Activated CD4-positive, alpha-beta T cell treated with anti-CD3 and anti-CD28 coated beads, Interleukin-2, amount 50 U/mL, for 24 hours (primary cell): ENCODE results near the gene TBC1D22A.

Experiments
- DNase-seq, 2 donors: peaks; one replicate each; pipeline ENCODE4 v3.0.0-alpha.2; 2020; ENCODE audit warnings: low read depth in 1 of 2, low spot score in 1 of 2

The TBC1D22A gene

DNA sequence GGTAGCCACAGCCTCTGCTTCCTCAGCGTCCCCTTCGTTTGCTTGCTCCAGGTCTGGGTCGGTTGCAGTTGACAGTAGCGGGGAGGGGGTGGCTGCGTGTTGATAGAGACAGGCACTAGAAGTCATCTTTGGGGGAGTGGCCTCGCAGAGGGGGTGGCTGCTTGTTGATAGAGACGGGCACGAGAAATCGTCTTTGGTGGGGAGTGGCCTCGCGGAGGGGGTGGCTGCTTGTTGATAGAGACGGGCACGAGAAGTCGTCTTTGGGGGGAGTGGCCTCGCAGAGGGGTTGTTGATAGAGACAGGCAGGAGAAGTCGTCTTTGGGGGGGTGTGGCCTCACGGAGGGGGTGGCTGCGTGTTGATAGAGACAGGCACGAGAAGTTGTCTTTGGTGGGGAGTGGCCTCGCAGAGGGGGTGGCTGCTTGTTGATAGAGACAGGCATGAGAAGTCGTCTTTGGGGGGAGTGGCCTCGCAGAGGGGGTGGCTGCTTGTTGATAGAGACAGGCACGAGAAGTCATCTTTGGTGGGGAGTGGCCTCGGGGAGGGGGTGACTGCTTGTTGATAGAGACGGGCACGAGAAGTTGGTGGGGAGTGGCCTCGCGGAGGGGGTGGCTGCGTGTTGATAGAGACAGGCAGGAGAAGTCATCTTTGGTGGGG is 328.3 kb downstream of the TBC1D22A start:
- DNase-seq: no peak

DNA sequence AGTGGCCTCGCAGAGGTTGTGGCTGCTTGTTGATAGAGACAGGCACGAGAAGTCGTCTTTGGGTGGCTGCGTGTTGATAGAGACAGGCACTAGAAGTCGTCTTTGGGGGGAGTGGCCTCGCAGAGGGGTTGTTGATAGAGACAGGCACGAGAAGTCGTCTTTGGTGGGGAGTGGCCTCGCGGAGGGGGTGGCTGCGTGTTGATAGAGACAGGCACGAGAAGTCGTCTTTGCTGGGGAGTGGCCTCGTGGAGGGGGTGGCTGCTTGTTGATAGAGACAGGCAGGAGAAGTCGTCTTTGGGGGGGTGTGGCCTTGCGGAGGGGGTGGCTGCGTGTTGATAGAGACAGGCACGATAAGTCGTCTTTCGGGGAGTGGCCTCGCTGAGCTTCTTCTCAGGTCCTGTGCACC is 328.8 kb downstream of the TBC1D22A start:
- DNase-seq: no peak

DNA sequence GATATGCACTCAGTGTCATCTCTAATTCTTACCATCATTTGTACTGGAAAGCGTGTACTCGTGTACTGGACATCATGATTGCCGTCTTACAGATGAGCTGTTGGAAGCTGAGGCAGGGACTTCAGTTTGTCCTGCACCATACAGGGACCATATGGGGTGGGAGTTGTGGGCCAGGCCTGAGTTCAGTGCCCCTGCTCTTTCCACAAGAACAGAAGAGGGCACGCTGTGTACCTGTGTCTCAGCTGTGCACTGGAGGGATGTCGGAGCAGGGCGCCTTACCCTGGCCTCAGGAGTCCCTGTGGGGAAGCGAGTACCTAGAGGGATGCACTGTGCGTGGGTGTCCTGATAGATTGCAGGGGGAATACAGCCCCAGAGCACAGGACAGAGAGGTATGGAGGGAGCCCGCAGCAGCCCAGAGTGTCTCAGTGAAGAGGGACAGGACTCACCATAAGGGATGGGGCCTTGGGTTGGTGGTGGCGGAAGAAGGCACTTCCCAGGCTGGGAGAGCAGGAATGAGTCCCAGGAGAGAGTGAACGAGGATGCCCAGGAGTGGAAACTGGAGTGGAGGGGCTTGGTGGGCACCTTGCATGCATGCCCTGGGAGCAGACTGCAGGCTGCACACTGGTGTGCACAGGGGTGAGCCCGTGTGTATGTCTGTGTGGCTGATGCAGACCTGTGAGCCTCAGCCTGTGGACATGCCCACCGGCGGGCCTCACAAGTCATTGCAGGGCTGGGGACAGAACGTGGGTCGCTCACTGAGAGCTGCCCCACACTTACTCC is 329.7 kb downstream of the TBC1D22A start:
- no peak for DNase-seq

DNA sequence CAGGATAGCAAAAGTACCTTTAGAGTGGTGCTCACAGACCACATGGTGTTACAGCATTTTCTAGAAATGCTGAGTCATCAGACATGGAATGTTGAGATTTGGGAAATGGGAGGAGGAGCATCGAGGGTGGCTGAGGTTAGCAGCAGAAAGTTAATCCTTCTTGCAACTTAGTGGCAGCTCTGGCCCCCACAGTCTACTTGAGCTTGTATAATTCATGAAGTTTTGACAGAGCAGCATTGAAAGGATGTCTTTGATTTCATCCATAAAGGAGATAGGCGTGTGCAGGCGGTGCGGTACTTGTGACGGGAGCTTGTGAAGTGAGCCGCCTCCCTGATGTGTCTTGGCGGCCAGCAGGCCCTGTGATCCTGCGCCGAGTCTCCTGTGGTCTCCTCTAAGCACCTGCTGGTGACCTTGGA is 330.5 kb downstream of the TBC1D22A start:
- no peak for DNase-seq

DNA sequence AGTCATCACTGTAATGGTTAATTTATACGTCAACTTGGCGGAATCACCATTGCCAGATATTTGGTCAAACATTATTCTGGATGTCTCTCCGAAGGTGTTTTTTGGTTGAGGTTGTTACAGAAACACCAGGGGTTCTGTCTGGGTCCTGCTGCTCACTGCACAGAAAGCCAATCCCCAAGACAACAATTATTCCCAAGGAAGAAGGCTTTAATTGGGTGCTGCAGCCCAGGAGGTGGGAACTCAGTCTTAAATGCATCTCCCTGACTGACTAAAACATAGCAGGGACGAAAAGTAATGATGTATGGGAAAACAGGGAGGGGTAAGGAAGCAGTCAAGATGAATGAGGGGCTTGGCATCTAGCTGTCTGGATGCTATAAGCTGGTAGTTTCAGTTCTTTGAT is 331.3 kb downstream of the TBC1D22A start:
- no peak for DNase-seq

DNA sequence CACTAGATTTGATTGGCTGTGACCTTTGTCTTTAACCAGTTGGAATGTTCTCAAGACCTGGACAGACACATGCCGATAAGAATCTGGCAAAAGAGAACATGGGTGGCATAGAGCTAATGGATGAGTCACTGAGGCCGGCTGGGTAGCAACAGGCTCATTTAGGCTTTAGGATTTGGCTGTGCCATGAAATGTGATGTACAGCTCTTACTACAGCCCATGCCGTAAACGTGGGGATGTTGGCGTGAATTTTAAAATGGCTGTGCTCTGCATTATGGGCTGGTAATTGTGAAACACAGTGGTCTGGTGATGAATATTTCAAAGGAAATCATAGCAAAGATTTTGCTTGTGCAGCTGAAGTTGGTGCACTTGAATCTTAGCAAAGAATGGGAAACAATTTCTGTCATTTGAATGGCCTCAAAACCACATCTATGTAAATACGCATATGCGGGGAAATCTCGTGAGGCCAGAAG is 332.4 kb downstream of the TBC1D22A start:
- DNase-seq: no peak

DNA sequence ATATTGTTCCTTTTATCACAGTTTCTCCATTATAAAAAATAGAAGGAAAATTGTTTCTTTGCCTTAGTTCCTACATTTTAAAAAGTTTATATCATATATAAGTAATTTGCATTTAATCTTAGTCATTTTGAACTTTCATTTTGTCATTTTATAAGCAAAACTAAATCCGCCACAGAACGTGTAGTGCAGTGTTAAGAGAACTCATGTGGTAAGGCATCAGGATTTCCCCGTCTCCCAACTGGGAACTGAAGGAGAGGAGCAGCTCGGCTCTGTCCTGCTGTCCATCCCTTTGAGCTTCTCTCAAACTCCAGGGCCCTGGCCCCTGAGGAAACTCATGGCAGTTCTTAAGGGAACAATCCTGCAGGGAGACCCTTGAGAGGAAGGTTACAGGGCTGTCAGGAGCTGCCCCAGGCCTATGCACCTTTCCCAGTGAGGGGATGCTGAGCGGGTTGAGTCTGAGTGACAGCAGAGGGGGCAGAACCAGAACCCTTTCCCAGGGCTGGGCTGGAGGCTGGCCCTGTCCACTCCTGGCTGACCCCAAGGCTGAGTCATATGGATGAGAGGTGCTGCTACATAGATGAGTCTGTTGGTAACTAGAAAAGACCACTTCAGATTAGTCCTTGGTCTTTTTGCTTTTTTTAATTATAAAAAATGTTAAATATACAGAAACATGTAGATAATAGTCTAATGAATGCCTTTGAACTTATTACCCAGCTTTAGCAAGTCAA is 333.1 kb downstream of the TBC1D22A start:
- DNase-seq: no peak

DNA sequence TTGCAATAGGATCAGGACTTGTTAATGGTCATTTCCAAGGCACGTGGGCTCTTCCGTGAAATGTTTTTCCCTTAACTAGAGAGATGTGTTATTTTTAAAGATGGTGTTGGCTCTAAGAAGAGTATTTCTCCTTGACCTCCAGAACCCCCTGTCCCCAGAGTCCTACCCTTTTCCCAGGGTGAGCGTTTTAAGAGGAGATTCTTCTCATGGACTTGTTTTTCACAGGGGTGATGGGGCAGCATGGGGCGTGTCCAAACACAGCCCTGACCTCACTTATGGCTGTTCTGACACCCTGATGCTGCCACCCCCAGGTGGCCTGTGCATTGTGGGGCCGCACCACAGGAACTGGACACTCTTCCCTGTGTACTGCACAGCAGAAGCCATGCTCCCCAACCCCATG is 335.7 kb downstream of the TBC1D22A start:
- no peak for DNase-seq

DNA sequence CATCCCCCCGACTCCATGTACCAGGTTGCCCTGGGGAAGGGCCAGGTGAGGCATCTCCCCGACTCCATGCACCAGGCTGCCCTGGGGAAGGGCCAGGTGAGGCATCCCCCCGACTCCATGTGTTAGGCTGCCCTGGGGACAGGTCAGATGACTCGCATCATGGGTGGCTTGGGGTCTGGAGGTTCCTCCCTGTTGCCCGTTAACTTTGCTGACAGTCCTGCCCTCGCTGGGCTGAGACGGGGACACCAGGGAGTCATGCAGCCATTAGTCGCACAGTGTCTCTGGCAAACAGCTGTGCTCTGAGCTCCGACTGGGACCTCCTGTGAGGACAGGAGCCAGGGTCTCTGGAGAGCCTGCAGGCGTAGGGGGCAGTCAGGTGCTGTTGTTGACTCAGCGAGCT is 336.1 kb downstream of the TBC1D22A start:
- DNase-seq: no peak

DNA sequence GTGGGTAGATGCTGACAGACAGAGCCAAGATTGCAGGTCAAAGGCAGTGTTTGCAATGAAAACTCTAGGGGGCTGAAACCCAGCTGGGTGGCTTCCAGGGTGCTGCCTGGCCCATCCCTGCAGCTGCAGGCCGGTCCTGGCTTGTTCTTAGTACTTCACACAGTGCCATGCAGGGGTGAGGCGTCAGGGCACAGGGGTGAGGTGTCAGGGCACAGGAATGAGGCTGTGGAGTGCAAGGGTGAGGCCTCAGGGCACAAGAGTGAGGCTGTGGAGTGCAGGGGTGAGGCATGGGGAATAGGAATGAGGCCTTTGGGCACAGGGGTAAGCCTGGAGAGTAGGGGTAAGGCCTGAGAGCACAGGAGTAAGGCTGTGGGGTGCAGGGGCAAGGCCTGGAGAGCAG is 337.6 kb downstream of the TBC1D22A start:
- DNase-seq: no peak

DNA sequence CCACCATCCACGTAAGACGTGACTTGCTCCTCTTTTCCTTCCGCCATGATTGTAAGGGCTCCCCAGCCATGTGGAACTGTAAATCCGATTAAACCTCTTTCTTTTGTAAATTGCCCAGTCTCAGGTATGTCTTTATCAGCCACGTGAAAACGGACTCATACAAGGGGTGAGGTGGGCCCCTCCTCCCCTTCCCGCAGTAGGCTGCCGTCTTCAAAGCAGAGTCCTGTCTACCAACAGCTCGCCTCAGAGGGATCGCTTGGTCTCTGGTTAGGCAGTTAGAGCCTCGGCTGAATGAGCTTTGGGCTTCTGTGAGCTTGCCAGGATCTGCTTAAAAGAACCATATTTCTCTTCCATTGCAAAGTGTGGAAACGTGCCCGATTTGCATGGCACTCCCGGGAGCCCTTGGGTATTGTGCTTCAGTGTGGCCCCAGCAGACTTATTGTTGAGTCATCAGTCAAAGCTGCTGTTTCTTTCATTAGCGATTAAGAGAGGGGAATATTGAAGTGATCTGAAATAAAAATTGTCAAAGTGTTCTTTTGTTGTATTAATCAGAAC is 338.3 kb downstream of the TBC1D22A start:
- no peak for DNase-seq

DNA sequence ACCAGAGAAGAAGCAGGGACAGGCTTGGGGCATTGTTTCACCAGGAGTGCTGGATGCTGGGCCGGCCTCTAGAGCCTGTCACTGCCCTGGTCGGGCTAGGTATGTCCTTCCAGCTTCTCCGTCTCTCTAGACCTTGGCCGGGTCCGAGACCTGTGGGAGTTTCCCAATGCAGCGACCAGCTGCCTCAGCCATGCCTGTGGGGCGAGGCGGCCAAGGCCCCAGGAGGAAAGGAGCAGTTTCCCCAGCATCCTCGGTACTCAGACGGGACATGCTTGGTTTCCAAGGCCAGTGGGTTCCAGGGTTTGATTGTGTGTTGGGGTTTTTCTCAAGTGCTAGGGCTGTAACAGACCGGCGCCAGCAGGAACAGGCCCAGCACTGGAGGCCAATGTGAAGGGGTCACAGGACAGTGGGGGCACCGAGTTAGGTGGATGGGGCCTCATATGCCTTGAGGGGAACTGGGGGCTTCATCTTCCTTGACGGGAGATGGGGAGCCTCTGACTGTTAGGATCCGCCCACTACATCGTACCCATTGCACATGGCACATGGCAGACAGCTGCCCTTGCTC is 339.0 kb downstream of the TBC1D22A start:
- DNase-seq: no peak

DNA sequence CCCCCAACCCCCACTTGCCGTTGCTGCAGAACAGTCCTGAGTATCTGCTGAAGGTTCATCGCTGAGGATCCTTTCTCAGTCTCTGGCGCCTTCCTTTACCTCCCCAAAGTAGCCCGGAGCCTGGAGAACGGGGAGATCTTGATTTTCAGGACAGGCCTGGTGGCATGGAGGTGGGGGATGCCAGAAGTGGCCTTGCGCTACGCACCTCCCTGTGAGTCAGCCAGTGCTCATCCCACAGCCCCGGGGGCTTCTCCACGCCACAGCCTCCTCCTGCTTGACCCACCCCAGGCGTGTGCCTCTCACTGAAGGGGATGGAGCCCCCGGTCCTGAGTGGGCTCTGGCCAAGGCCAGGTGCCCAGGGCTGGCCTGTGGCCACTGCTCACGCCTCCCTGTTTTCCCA is 339.6 kb downstream of the TBC1D22A start:
- no peak for DNase-seq

DNA sequence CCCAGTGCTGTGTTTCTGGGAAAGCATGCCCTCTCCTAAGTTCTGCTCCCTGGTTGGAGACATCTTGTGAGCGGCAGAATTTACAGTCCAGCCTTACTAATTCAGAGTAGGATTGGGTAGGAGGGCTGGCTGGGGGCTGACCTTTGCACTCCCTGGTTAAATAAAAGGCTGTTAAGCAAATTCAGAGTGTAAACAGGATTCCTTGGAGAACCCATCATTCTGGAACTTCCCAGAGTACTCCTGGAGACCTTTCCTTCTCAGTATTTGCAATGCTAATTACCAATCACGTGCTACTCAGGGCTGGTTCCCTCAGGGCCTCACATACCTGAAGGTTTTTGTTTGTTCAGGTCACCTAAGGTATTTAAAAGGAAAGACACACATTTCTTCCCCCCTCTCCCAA is 340.2 kb downstream of the TBC1D22A start:
- no peak for DNase-seq

DNA sequence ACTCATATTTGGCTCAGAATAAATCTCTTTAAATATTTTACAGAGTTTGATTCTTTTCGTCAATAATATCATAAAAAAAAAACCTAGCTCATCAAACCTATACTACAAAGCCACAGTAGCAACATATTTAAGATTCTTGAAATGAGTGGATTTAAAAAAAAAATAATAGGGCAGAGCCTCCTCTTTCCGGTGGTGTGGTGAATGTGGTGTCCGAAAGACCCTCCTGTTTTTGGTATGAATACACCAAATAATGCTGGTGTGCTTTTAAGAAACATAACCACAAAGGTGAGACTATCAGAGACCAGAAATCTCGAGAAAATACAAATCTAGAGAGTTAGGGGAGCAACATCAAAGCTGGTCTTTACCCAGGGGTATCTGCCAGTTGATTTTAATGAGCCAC is 342.6 kb downstream of the TBC1D22A start:
- DNase-seq: no peak

DNA sequence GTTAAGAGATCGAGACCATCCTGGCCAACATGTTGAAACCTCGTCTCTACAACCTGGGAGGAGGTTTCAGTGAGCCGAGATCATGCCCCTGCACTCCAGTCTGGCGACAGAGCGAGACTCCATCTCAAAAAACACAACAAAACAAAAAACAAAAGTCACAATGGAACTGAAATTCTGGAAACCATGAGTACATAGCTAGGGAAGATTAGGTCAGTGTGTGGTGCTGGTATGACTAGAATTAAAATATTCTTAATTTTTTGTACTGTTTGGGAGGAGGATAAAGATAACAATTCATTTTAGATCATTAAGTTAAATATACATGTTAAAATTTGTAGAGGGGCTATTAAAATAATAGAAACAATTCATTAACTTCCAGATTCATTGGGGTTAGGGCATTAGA is 344.4 kb downstream of the TBC1D22A start:
- DNase-seq: no peak

DNA sequence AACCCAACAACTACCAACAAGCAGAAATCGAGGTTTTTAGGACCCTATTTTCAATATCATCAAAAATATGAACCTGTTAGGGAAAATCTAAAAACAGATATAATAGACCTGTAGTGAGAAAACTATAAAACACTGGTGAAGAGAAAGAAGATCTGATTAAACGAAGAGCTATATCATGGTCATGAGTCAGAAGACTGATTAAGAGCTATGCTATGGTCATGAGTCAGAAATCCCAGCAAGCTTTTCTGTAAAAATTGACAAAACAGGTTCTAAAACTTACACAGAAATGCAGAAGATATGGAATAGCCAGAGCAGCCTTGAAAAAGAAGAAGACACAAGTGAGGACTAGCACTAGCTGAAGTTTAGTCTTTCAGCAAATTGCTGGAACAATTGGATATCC is 345.0 kb downstream of the TBC1D22A start:
- no peak for DNase-seq

DNA sequence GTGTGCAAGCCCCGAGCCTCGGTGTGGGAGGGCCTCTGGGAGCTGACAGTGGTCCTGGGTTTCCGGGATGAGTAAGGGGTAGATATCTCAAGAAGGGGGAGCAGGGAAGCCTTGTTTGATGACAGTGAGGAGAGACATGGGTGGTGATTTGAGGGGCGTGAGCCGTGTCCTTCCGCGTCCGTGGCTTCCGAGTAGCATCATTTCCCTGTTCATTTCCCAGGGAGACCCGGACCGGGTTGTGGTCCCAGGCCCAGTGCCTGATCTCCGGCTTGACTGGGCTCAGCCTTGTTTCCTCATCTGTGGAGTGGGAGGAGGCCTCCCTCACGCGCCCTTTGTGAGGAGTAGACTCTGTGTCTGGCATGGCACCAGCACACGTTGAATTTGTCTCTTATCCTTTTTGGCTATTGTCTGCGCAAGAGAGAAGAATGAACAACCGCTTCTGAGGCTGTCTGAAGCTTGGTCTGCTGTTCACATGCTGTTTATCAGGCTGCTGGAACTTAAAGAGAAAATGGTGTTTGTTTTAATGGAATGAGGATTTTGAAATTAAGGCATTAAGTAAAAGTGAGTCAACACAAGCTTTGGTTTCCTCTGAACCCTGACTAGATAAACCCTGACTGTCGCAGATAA is 348.5 kb downstream of the TBC1D22A start:
- no peak for DNase-seq

DNA sequence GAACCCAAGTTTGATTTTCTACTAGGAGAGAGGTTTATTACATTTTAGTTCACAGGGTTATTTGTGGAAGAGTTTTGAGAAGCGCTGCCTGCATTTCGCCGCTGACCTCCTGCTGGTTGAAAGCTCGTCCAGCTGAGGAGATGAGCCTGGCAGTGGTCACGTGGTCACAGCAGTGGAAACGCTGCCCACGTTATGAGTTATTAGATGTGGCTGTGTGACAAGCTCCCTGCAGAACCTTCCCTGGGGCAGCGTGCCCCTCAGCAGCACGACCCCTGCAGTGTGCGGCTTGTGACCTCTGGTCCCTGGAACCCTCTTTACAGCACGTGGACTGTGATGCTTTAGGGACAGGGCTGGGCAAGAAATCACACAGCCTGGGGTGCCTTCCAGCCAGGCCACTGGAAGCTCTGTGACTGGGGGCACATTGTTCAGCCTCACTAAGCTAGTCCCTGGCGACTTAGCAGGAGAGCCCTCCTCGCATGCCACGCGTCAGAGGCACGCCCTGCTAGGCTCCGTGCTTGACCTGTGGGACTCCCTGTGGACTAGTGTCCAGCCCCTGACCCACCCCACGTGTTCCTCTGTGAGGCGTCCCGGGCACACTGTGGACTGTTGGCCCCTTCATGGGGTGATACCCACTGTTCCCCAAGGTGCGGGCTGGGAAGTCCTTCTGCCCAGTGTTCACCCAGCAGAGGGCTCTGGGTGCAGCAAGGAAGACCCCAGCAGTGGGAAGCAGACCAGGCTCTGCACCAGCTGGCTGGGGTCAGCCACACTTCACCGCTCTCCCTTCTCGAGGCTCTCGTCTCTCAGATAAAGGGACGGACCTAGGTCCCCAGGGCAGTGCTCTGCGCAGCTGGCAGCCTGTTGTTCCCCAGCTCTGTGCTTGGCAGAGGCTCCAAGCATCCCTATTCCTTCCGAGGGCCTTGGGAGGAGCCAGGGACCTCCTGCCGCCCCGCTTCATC is 349.5 kb downstream of the TBC1D22A start:
- no peak for DNase-seq

DNA sequence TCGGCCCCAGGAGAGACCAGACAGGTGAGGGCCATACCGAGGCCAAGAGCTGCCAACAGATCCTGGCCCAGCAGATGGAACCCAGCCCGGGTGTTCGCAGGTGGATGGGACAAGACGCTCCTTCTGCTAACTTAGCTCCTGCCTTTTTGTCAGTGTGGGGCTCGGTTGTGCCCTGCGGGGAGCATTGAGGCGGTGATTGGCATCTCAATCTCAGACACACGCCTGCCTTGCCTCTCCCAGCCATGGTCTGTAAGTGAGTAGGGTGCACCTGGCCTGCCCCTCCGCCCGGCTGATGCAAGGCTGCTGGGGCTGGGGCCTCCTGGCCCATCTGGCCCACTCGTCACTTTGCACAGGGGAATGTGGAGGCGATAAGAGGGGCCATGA is 350.1 kb downstream of the TBC1D22A start:
- DNase-seq: no peak
